Mesenchymal stem cell (in vitro differentiated cells and primary cell): ENCODE data around the gene ZNF761.
"Not testable (repeated sequence)": the region's sequence is repeated elsewhere in the genome, so short reads cannot be mapped to it uniquely, and the experiment has no call there.

ENCODE experiments used
- DNase-seq: peaks from one replicate; pipeline ENCODE4 v3.0.0-alpha.2; 2013
- H2AFZ ChIP-seq: one replicate; pipeline ENCODE4 v1.6.1; 2013; ENCODE audit warnings: low read depth, mild to moderate bottlenecking, control low read depth, inconsistent platforms, low read length, moderate library complexity
- H2AK5ac ChIP-seq: 2 replicates; pipeline ENCODE4 v1.6.1; 2013; ENCODE audit warnings: low read length, moderate library complexity, mild to moderate bottlenecking, inconsistent platforms; ENCODE audit not compliant: severe bottlenecking
- H2BK120ac ChIP-seq: one replicate; pipeline ENCODE4 v1.6.1; 2013; ENCODE audit warnings: low read depth, mild to moderate bottlenecking, inconsistent platforms, low read length, moderate library complexity
- H2BK12ac ChIP-seq, 2 experiments: one replicate each; pipeline ENCODE4 v1.6.1; 2013; ENCODE audit warnings: inconsistent platforms in 2 of 2, low read length in 2 of 2, mild to moderate bottlenecking in 2 of 2, moderate library complexity in 2 of 2, control low read depth in 1 of 2
- H2BK15ac ChIP-seq: one replicate; pipeline ENCODE4 v1.6.1; 2013; ENCODE audit warnings: mild to moderate bottlenecking, low read depth, inconsistent platforms; ENCODE audit not compliant: poor library complexity, severe bottlenecking
- H2BK5ac ChIP-seq: 2 replicates; pipeline ENCODE4 v1.6.1; 2013; ENCODE audit warnings: low read depth, mild to moderate bottlenecking, low read length, control low read depth, inconsistent platforms; ENCODE audit not compliant: poor library complexity, severe bottlenecking
- H3K14ac ChIP-seq, 2 experiments: one replicate each; pipeline ENCODE4 v1.6.1; 2013; ENCODE audit warnings: inconsistent platforms in 2 of 2, low read length in 2 of 2, control low read depth in 1 of 2, mild to moderate bottlenecking in 1 of 2, moderate library complexity in 1 of 2
- H3K18ac ChIP-seq, 2 experiments: one replicate each; pipeline ENCODE4 v1.6.1; 2013; ENCODE audit warnings: inconsistent platforms in 2 of 2, low read length in 2 of 2, control low read depth in 1 of 2, low read depth in 1 of 2, mild to moderate bottlenecking in 1 of 2
- H3K23ac ChIP-seq, 2 experiments: one replicate each; pipeline ENCODE4 v1.6.1; 2013; ENCODE audit warnings: inconsistent platforms in 2 of 2, low read length in 2 of 2, mild to moderate bottlenecking in 2 of 2, moderate library complexity in 2 of 2, control low read depth in 1 of 2
- H3K27ac ChIP-seq: 2 replicates; pipeline ENCODE4 v1.5.1; 2013; ENCODE audit warnings: mild to moderate bottlenecking, moderate library complexity, low read length, control low read depth, inconsistent platforms; ENCODE audit not compliant: poor library complexity, severe bottlenecking
- H3K27me3 ChIP-seq, 2 experiments: 2 replicates each; pipeline versions ENCODE4 v1.6.1 to v1.7.0; 2013; ENCODE audit warnings: low read length in 2 of 2, mild to moderate bottlenecking in 2 of 2, moderate library complexity in 2 of 2, control low read depth in 1 of 2, inconsistent platforms in 1 of 2; ENCODE audit not compliant: control insufficient read depth in 1 of 2, insufficient read depth in 1 of 2
- H3K36me3 ChIP-seq, 2 experiments: 2 replicates each; pipeline versions ENCODE4 v1.6.1 to v1.7.0; 2013; ENCODE audit warnings: low read length in 2 of 2, control low read depth in 1 of 2, inconsistent platforms in 1 of 2, low read depth in 1 of 2, mild to moderate bottlenecking in 1 of 2; ENCODE audit not compliant: insufficient read depth in 2 of 2, control insufficient read depth in 1 of 2
- H3K4ac ChIP-seq, 2 experiments: one replicate each; pipeline ENCODE4 v1.6.1; 2013; ENCODE audit warnings: inconsistent platforms in 2 of 2, low read length in 2 of 2, mild to moderate bottlenecking in 2 of 2, moderate library complexity in 2 of 2, control low read depth in 1 of 2, low read depth in 1 of 2
- H3K4me1 ChIP-seq: 2 replicates; pipeline ENCODE4 v1.6.1; 2013; ENCODE audit warnings: low read depth, low read length, control low read depth; ENCODE audit not compliant: control insufficient read depth, insufficient read depth
- H3K4me2 ChIP-seq: 2 replicates; pipeline ENCODE4 v1.6.1; 2013; ENCODE audit warnings: low read length, mild to moderate bottlenecking, inconsistent platforms; ENCODE audit not compliant: poor library complexity, severe bottlenecking
- H3K4me3 ChIP-seq, 2 experiments: 2 replicates each; pipeline versions ENCODE4 v1.5.1 to v1.7.0; 2013; ENCODE audit warnings: low read length in 2 of 2, mild to moderate bottlenecking in 2 of 2, control low read depth in 1 of 2, low read depth in 1 of 2; ENCODE audit not compliant: insufficient read depth in 1 of 2
- H3K79me1 ChIP-seq: replicated peaks from 2 replicates; pipeline ENCODE4 v1.6.1; 2013; ENCODE audit warnings: mild to moderate bottlenecking, control low read depth, low read length, inconsistent platforms; ENCODE audit not compliant: poor library complexity, severe bottlenecking
- H3K9ac ChIP-seq: 2 replicates; pipeline ENCODE4 v1.7.0; 2013; ENCODE audit warnings: mild to moderate bottlenecking, low read length, moderate library complexity
- H3K9me3 ChIP-seq: 2 replicates; pipeline ENCODE4 v1.7.0; 2013; ENCODE audit warnings: mild to moderate bottlenecking, low read length; ENCODE audit not compliant: control insufficient read depth
- H4K8ac ChIP-seq: one replicate; pipeline ENCODE4 v1.6.1; 2013; ENCODE audit warnings: inconsistent platforms, mild to moderate bottlenecking, low read length, moderate library complexity
- H4K91ac ChIP-seq: one replicate; pipeline ENCODE4 v1.6.1; 2013; ENCODE audit warnings: mild to moderate bottlenecking, low read length, inconsistent platforms
- WGBS: methylation state at CpG from one replicate; pipeline ENCODE4 v1.1.7; 2013; ENCODE audit warnings: mixed read lengths; 5-methylcytosine and 5-hydroxymethylcytosine counted together

ZNF761 gene

GRCh38 chr19:53503671-53504364, 72.0 kb downstream of the ZNF761 start:
- H3K14ac ChIP-seq, H2BK15ac ChIP-seq, H3K4me3 ChIP-seq, H2AFZ ChIP-seq, H4K8ac ChIP-seq, H2BK12ac ChIP-seq, H3K36me3 ChIP-seq, H3K4me1 ChIP-seq, H3K79me1 ChIP-seq, H3K18ac ChIP-seq, H3K23ac ChIP-seq, H3K4ac ChIP-seq, H4K91ac ChIP-seq, H3K27me3 ChIP-seq, DNase-seq, H2BK120ac ChIP-seq, H3K4me2 ChIP-seq, H3K9me3 ChIP-seq, H2BK5ac ChIP-seq, H3K27ac ChIP-seq, H2AK5ac ChIP-seq: not testable (repeated sequence)
- H3K9ac ChIP-seq = peak overlapping the region; percentile 87
- WGBS = 80% methylated on average over 3 of the region's 14 CpGs

- H3K9ac ChIP-seq = peak overlapping the region; percentile 87
- not testable (repeated sequence) for H2BK5ac ChIP-seq, H3K18ac ChIP-seq, H2BK12ac ChIP-seq, H2BK120ac ChIP-seq, H3K4ac ChIP-seq, H4K8ac ChIP-seq, H3K23ac ChIP-seq, H3K4me2 ChIP-seq, H3K14ac ChIP-seq, H2AK5ac ChIP-seq, DNase-seq, H3K9me3 ChIP-seq, H2AFZ ChIP-seq, H2BK15ac ChIP-seq, H4K91ac ChIP-seq, H3K27ac ChIP-seq, H3K4me1 ChIP-seq, H3K79me1 ChIP-seq, H3K27me3 ChIP-seq, H3K36me3 ChIP-seq
- peak overlapping the region in 1 of 2 experiments; percentile 57 for H3K4me3 ChIP-seq
- 51% methylated on average over 10 of the region's 13 CpGs for WGBS
Observed at GRCh38 chr19:53504365-53504703, 72.5 kb downstream of the ZNF761 start.

- H4K8ac ChIP-seq = no peak overlapping the region
- H3K9me3 ChIP-seq = no peaks in the 10 kb centered on the region
- H3K23ac ChIP-seq = no peak overlapping the region
- no peak overlapping the region for H3K4ac ChIP-seq
- no peak overlapping the region for H3K18ac ChIP-seq
- WGBS = 57% methylated on average over 5 of the region's 7 CpGs
- no peaks in the 10 kb centered on the region for H3K4me1 ChIP-seq
- H2AK5ac ChIP-seq = no peak overlapping the region
- no peaks in the 10 kb centered on the region for H3K79me1 ChIP-seq
- no peak overlapping the region for H3K14ac ChIP-seq
- H3K4me2 ChIP-seq = no peak overlapping the region
- H3K4me3 ChIP-seq = peak overlapping the region in 1 of 2 experiments; percentile 57
- no peak overlapping the region for H2BK15ac ChIP-seq
- H2BK5ac ChIP-seq = no peak overlapping the region
- no peak overlapping the region for H2AFZ ChIP-seq
- no peak for DNase-seq
- H3K27ac ChIP-seq = no peak overlapping the region
- H2BK120ac ChIP-seq = no peak overlapping the region
- no peaks in the 10 kb centered on the region for H3K36me3 ChIP-seq
- no peak overlapping the region for H4K91ac ChIP-seq
- no peak overlapping the region for H2BK12ac ChIP-seq
- H3K27me3 ChIP-seq = no peaks in the 10 kb centered on the region
- peak overlapping the region; percentile 87 for H3K9ac ChIP-seq
Observed at GRCh38 chr19:53504885-53505284, 73.1 kb downstream of the ZNF761 start.

DNA sequence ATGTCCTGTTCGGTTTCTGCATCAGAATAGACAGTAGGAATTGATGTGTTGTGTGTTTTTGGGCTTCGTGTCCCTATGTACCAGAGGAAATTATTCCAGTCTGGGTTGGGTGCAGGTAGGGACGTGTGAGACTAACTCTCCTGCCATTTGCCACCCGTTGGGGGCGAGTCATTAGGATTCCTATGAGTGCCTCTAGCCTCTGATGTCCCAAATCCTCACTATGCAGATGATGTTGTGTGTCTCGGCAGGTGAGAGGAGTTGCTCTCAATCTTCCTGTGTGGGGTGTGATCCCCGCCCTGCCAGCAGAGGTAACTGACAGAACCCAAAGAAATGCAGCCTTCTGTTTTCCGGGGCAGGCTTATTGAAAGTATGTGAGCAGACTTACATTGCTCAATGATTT, 74.9 kb downstream of the ZNF761 start:
- Histone ChIP-seq H3K4me3 (no peak overlapping the region), H2AFZ (no peak overlapping the region), H3K4me2 (no peak overlapping the region), H2BK5ac (no peak overlapping the region), H3K4me1 (no peaks in the 10 kb centered on the region), H3K18ac (no peak overlapping the region), H3K27me3 (no peaks in the 10 kb centered on the region), H3K9me3 (no peaks in the 10 kb centered on the region), H3K4ac (no peak overlapping the region), H4K8ac (no peak overlapping the region), H2BK15ac (no peak overlapping the region), H3K23ac (no peak overlapping the region), H2BK120ac (no peak overlapping the region), H4K91ac (no peak overlapping the region), H3K14ac (no peak overlapping the region), H3K27ac (no peak overlapping the region), H2AK5ac (no peak overlapping the region), H2BK12ac (no peak overlapping the region), H3K36me3 (no peaks in the 10 kb centered on the region), H3K79me1 (no peaks in the 10 kb centered on the region), H3K9ac (no peak overlapping the region)
- no peak for DNase-seq
- 73% methylated on average over 8 of the region's 8 CpGs for WGBS
